Osteocyte (in vitro differentiated cells): ENCODE measurements around the gene AFAP1. TPM values are rescaled to one million over a fixed set of nuclear protein-coding genes. Genes with fewer than 3 reads are reported as not detected.

Source experiments
- DNase-seq: peaks from one replicate; pipeline ENCODE4 v3.0.0; 2021; ENCODE audit warnings: mixed read lengths; ENCODE audit not compliant: unreplicated experiment; ENCODE audit errors: extremely low spot score
- H3K27ac Mint-ChIP-seq: one replicate; pipeline ENCODE4 v1.8.0; 2021; ENCODE audit warnings: mild to moderate bottlenecking, mixed read lengths; ENCODE audit not compliant: unreplicated experiment
- H3K27me3 Mint-ChIP-seq: one replicate; pipeline ENCODE4 v1.8.0; 2021; ENCODE audit warnings: mixed read lengths; ENCODE audit not compliant: unreplicated experiment
- H3K36me3 Mint-ChIP-seq: one replicate; pipeline ENCODE4 v1.8.0; 2021; ENCODE audit warnings: mixed read lengths; ENCODE audit not compliant: unreplicated experiment
- H3K4me1 Mint-ChIP-seq: one replicate; pipeline ENCODE4 v1.8.0; 2021; ENCODE audit warnings: mixed read lengths; ENCODE audit not compliant: unreplicated experiment
- H3K4me3 Mint-ChIP-seq: one replicate; pipeline ENCODE4 v1.8.0; 2021; ENCODE audit warnings: mild to moderate bottlenecking, moderate library complexity, mixed read lengths; ENCODE audit not compliant: unreplicated experiment
- H3K9me3 Mint-ChIP-seq: one replicate; pipeline ENCODE4 v1.8.0; 2021; ENCODE audit warnings: mixed read lengths; ENCODE audit not compliant: unreplicated experiment
- total RNA-seq: library from RNA; stranded (reverse); gene quantifications from 2 replicates; pipeline ENCODE4 v1.2.1, GENCODE V29; 2021
- TF ChIP-seq, protein P1 (sequence below): fragments of 200-600 bp; sonication (generic); IDR thresholded peaks from 2 replicates; pipeline ENCODE4 v1.5.0; 2021; ENCODE audit warnings: antibody characterized with exemption, mild to moderate bottlenecking, moderate library complexity

The AFAP1 gene
- total RNA-seq, 1 donor from 2014 or later = 66.9 TPM

DNA sequence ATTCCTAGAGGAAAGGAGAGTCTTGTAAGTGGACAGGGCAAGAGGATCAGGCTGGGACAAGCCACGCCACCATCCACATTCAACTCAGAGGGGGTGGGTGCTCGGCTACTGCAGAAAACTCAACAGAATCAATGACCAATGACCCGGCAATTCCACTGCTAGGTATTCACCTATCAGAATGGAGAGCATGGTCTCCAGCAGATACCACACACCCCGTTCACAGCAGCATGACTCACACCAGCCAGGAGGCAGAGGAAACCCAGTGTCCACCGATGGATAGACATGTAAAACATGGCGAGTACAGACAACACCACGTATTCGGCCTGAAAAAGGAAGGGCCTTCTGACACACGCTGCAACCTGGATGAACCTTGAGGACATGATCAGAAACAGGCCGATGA, 175.9 kb downstream of the AFAP1 start:
- no peaks in the 10 kb centered on the region for H3K27me3 Mint-ChIP-seq
- H3K9me3 Mint-ChIP-seq = no peaks in the 10 kb centered on the region
- TF ChIP-seq, protein P1, sequence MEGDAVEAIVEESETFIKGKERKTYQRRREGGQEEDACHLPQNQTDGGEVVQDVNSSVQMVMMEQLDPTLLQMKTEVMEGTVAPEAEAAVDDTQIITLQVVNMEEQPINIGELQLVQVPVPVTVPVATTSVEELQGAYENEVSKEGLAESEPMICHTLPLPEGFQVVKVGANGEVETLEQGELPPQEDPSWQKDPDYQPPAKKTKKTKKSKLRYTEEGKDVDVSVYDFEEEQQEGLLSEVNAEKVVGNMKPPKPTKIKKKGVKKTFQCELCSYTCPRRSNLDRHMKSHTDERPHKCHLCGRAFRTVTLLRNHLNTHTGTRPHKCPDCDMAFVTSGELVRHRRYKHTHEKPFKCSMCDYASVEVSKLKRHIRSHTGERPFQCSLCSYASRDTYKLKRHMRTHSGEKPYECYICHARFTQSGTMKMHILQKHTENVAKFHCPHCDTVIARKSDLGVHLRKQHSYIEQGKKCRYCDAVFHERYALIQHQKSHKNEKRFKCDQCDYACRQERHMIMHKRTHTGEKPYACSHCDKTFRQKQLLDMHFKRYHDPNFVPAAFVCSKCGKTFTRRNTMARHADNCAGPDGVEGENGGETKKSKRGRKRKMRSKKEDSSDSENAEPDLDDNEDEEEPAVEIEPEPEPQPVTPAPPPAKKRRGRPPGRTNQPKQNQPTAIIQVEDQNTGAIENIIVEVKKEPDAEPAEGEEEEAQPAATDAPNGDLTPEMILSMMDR = no peak
- H3K4me3 Mint-ChIP-seq = no peak overlapping the region
- DNase-seq = no peak
- peaks cover 31% of the 10 kb centered on the region for H3K36me3 Mint-ChIP-seq
- H3K4me1 Mint-ChIP-seq = peaks cover 4% of the 10 kb centered on the region
- H3K27ac Mint-ChIP-seq = no peak overlapping the region

DNA sequence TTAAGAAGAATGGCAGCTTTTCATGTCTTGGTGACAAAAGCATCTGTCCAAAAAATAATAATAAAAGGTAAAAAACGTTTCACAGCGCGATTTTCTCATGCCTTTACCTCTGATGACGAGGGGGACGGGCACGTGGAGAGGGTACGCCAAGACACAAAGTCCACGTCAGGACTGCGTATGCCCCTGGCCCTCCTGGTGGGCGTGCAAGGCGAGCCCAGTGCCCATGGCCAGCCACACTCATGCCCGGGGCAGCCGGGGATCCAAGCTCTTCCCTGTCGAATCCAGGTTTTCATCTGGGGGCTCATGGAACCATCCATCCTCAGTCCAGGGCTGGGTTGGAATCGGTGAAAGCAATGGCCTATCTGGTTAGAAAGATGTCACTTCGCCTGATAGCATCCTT, 176.6 kb downstream of the AFAP1 start:
- Mint-ChIP-seq H3K9me3 (no peaks in the 10 kb centered on the region), H3K27me3 (no peaks in the 10 kb centered on the region), H3K36me3 (peaks cover 24% of the 10 kb centered on the region), H3K4me3 (no peak overlapping the region), H3K4me1 (peaks cover 6% of the 10 kb centered on the region), H3K27ac (no peak overlapping the region)
- TF ChIP-seq, protein P1 = no peak
- no peak for DNase-seq

DNA sequence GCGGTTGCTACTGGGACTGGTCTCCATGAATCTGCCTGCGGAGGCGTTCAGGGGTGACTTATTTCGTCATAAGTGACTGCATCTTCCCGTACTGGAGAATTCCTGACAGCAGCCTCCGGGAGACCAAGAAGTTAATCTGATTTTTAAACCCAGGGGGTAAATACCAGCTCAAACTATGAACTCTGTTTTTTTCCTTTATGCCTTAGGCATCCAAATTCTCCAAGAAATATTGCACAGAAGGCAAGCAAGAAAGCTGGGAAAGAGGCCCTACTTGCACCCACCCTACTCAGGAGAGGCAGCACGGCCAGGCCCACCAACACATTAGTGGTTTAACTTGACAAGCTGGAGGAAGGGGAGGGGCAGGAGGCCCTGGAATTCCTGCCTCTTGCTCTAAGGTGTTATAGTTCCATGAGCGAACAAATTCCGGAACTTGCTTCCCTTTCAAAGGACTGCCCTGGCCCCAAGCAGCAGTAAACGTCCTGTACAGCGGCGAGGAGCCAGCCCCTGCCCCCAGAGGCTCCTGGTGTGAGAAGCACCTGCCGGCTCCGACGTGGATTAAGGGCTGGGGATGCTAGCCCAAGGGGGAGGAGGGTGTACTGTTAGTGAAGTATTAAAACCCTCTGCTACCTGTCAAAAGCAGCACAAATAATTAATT, 177.2 kb downstream of the AFAP1 start:
- DNase-seq = no peak
- TF ChIP-seq, protein P1 = no peak

DNA sequence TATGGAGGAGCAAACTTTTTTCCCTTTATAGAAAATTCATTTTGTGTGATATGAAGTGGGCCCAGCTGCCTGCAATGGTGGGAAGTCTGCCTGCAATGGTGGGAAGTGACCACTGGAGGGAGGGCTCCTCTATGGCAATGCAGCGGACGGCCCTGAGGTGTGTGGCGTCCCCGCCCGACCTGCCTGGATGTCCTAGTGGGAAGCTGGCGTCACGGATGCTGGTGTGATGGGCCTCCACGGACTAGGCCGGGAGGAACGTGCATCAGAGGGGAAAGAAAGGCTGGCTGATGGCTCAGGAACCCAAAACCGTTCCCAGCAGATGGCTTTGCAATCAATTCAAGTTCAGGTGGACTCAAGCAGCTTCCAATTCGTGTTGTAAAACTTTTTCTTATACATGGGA, 177.9 kb downstream of the AFAP1 start:
- peak overlapping the region; percentile 56 for H3K27ac Mint-ChIP-seq
- TF ChIP-seq, protein P1 = peak; percentile 80
- no peak overlapping the region for H3K4me3 Mint-ChIP-seq
- no peak for DNase-seq
- H3K9me3 Mint-ChIP-seq = no peaks in the 10 kb centered on the region
- H3K27me3 Mint-ChIP-seq = no peaks in the 10 kb centered on the region
- H3K4me1 Mint-ChIP-seq = peaks cover 5% of the 10 kb centered on the region
- H3K36me3 Mint-ChIP-seq = peaks cover 19% of the 10 kb centered on the region

More for the DNA sequence above, 177.2 kb downstream of the AFAP1 start:
- H3K9me3 Mint-ChIP-seq = no peaks in the 10 kb centered on the region
- H3K4me3 Mint-ChIP-seq = no peak overlapping the region
- H3K36me3 Mint-ChIP-seq = peaks cover 20% of the 10 kb centered on the region
- H3K27ac Mint-ChIP-seq = peak overlapping the region; percentile 56
- no peaks in the 10 kb centered on the region for H3K27me3 Mint-ChIP-seq
- H3K4me1 Mint-ChIP-seq = peaks cover 6% of the 10 kb centered on the region

DNA sequence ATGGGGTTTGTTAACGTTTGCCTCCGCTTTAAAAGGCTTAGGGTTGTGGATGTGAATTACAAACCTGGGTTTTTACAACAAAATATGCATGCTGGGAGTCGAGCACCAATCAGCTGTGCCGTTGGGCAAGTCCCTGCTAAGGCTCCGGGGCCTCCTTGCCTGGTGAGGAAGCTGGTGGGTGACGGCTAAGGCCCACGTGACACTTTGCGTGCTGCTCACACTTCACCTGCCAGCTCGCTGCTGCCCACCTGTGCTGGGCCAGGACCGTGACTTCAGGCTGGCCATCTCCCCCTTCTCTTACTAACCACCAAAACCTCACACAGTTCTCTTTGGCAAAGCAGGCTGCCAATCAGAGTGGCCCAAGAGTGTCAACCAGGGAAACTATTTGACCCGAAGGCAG, 178.3 kb downstream of the AFAP1 start:
- peaks cover 5% of the 10 kb centered on the region for H3K4me1 Mint-ChIP-seq
- peaks cover 17% of the 10 kb centered on the region for H3K36me3 Mint-ChIP-seq
- H3K27me3 Mint-ChIP-seq = no peaks in the 10 kb centered on the region
- no peak overlapping the region for H3K27ac Mint-ChIP-seq
- H3K4me3 Mint-ChIP-seq = no peak overlapping the region
- no peak for DNase-seq
- TF ChIP-seq, protein P1 = no peak
- no peaks in the 10 kb centered on the region for H3K9me3 Mint-ChIP-seq
